ENCODE results near the gene E2F1.

DNA sequence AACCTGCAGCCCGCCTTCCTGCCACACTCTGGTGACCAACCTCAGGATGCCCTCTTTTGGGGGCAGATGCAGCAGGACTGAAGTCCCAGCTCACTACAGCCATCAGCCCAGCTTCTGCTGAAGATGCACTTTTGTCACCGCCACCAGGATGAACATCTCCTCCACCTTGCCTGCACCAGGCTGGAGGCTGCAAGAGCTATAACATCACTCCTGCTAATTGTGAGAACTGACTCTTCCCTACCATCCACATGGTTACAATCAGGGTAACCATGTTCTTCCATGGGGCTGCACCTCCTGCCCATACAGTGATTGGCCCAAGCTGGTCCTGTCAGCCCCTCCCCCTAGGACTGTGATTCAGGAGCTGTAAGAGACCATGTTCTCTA lies 21.4 kb downstream of the E2F1 start:
- TF ChIP-seq CTCF (IDR thresholded peaks at IDR 0.05; ENCODE audit: extremely low read depth in 1 of 2, insufficient read depth in 1 of 2, low read depth in 1 of 2, low read length in 2 of 2) (no peak), POLR2A (IDR thresholded peaks at IDR 0.05; ENCODE audit: low read depth, low read length) (no peak)
